ENCODE results near the gene TTLL7. TPM values are rescaled to one million over a fixed set of nuclear protein-coding genes. Genes with fewer than 3 reads are reported as not detected.
A peak's percentile ranks its signal among the peaks of the same experiment; 100 is the strongest.

TTLL7 gene
- total RNA-seq, 1 donor from 2014 or later: 37.9 TPM

DNA sequence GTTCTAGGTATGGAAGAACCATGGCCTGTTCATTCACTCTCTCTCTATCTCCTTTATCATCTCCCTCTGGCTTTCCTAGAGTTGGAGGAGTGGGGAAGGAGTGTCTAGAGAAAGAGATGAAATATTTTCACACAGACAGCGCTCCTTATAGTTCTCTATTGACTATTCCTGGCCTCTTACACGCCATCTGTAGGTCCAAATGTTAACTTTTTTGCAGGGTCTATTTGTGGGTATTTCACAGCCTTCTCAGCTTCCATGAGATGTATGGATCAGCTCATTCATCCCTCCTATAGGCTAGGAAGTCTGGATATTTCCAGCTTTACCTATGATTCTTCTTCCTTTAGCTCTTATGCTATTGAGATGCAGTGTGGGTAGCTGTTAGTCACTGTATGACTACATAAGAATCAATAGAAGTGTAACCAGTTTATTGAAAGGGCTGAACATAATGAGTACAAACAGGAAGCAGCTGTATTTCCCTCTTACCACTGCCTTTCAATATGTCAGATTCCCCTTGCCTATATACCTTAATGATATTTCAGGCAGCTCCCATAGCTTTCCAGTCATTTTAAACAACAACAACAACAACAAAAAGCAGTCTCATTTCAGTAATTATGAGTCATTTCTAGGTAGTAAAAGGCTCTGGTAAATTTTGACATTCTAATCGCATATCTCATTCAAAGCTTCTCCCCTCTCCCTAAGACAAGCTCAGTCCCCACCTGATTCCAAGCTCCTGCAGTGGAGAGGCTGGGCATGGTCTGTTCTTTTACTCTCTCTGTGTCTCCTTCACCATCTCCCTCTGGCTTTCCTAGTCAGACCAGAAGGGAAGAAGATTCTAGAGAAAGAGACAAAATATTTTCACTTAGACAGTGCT, 149.5 kb downstream of the TTLL7 start:
- no peak for DNase-seq (ENCODE audit: low spot score)
- H3K4me2 ChIP-seq: no peak overlapping the region
- no peak overlapping the region for H2AFZ ChIP-seq (replicated peaks)
- H3K9me3 ChIP-seq (ENCODE audit: low read depth): no peaks in the 10 kb centered on the region
- peaks cover 18% of the 10 kb centered on the region for H3K27me3 ChIP-seq
- H3F3A ChIP-seq (ENCODE audit: low read depth): no peaks in the 10 kb centered on the region
- H3K27ac Mint-ChIP-seq: no peak overlapping the region
- H3K4me3 ChIP-seq: no peak overlapping the region
- no peaks in the 10 kb centered on the region for H4K20me1 ChIP-seq (ENCODE audit: low read depth)
- no peaks in the 10 kb centered on the region for H3K36me3 ChIP-seq
- H3K9ac ChIP-seq: no peak overlapping the region
- TF ChIP-seq EZH2 (IDR thresholded peaks at IDR 0.05) (no peak), EZH2phosphoT487 (IDR thresholded peaks at IDR 0.05) (no peak), CTCF (IDR thresholded peaks at IDR 0.05) (no peak)
- H3K79me2 ChIP-seq (ENCODE audit: low read depth): no peaks in the 10 kb centered on the region
- H3K9me3 Mint-ChIP-seq: peaks cover 5% of the 10 kb centered on the region
- H3K4me1 ChIP-seq: peaks cover 17% of the 10 kb centered on the region
- no peaks in the 10 kb centered on the region for H3K36me3 Mint-ChIP-seq
- H3K27ac ChIP-seq: no peak overlapping the region
- peaks cover 13% of the 10 kb centered on the region for H3K27me3 Mint-ChIP-seq (ENCODE audit: insufficient read depth, low read depth)
- H3K4me3 Mint-ChIP-seq: no peak overlapping the region
- H3K4me1 Mint-ChIP-seq: peaks cover 14% of the 10 kb centered on the region

- Mint-ChIP-seq H3K27me3 (ENCODE audit: insufficient read depth, low read depth) (peaks cover 11% of the 10 kb centered on the region), H3K4me3 (no peak overlapping the region), H3K27ac (no peak overlapping the region), H3K36me3 (no peaks in the 10 kb centered on the region), H3K4me1 (peaks cover 14% of the 10 kb centered on the region), H3K9me3 (peaks cover 3% of the 10 kb centered on the region)
- Histone ChIP-seq H3K4me1 (peaks cover 17% of the 10 kb centered on the region), H4K20me1 (ENCODE audit: low read depth) (no peaks in the 10 kb centered on the region), H2AFZ (replicated peaks) (no peak overlapping the region), H3K9ac (no peak overlapping the region), H3K27ac (no peak overlapping the region), H3K4me3 (no peak overlapping the region), H3K79me2 (ENCODE audit: low read depth) (no peaks in the 10 kb centered on the region), H3K27me3 (peaks cover 18% of the 10 kb centered on the region), H3K4me2 (no peak overlapping the region), H3K36me3 (no peaks in the 10 kb centered on the region), H3F3A (ENCODE audit: low read depth) (no peaks in the 10 kb centered on the region), H3K9me3 (ENCODE audit: low read depth) (no peaks in the 10 kb centered on the region)
- DNase-seq (ENCODE audit: low spot score): peak; percentile 12
- TF ChIP-seq EZH2phosphoT487 (IDR thresholded peaks at IDR 0.05): peak; percentile 81
- no peak for TF ChIP-seq CTCF (IDR thresholded peaks at IDR 0.05)
Observed at GRCh38 chr1:83846138-83846537, 152.8 kb downstream of the TTLL7 start.

DNA sequence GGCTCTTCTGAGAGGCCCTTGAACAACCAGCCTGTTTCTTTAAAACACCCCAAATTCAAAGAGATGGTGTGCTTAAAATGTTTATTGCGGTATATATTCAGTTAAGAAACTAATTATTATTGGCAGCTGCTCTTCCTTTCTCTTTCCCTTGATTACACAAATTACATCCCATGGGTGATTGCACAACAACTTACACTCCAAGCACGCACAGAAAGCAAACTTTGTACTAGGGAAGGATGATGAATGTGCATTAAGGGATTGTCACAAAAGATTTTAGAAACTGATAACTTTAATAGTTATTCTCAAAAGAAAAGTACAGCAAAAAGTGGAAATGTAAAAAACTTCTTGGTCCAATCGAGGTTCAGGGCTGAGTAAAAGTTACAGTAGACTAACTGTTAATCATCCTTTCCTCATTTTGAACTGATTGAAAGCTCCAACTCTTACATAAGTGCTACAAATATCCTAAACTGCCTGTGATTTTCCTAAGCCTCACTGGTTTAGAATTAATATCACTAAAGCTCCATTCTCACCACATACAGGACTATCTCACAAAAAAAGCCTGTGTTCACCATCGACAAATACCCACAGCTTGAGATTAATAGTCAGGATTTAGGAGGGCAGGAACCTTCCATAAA, 153.4 kb downstream of the TTLL7 start:
- DNase-seq (ENCODE audit: low spot score): no peak
- Histone ChIP-seq H3K36me3 (no peaks in the 10 kb centered on the region), H3K4me3 (no peak overlapping the region), H4K20me1 (ENCODE audit: low read depth) (no peaks in the 10 kb centered on the region), H3K9ac (no peak overlapping the region), H3K4me1 (peaks cover 17% of the 10 kb centered on the region), H2AFZ (replicated peaks) (no peak overlapping the region), H3K9me3 (ENCODE audit: low read depth) (no peaks in the 10 kb centered on the region), H3K4me2 (no peak overlapping the region), H3K27ac (no peak overlapping the region), H3K79me2 (ENCODE audit: low read depth) (no peaks in the 10 kb centered on the region), H3K27me3 (peaks cover 18% of the 10 kb centered on the region), H3F3A (ENCODE audit: low read depth) (no peaks in the 10 kb centered on the region)
- Mint-ChIP-seq H3K27ac (no peak overlapping the region), H3K27me3 (ENCODE audit: insufficient read depth, low read depth) (peaks cover 11% of the 10 kb centered on the region), H3K9me3 (peaks cover 3% of the 10 kb centered on the region), H3K4me3 (no peak overlapping the region), H3K36me3 (no peaks in the 10 kb centered on the region), H3K4me1 (peaks cover 14% of the 10 kb centered on the region)
- no peak for TF ChIP-seq CTCF (IDR thresholded peaks at IDR 0.05)
